Measurements from ENCODE around the gene RAP1A.
A peak's percentile ranks its signal among the peaks of the same experiment; 100 is the strongest.

Gene RAP1A

GRCh38 chr1:111699268-111699667, 79.7 kb downstream of the RAP1A start:
- TF ChIP-seq, protein P1, sequence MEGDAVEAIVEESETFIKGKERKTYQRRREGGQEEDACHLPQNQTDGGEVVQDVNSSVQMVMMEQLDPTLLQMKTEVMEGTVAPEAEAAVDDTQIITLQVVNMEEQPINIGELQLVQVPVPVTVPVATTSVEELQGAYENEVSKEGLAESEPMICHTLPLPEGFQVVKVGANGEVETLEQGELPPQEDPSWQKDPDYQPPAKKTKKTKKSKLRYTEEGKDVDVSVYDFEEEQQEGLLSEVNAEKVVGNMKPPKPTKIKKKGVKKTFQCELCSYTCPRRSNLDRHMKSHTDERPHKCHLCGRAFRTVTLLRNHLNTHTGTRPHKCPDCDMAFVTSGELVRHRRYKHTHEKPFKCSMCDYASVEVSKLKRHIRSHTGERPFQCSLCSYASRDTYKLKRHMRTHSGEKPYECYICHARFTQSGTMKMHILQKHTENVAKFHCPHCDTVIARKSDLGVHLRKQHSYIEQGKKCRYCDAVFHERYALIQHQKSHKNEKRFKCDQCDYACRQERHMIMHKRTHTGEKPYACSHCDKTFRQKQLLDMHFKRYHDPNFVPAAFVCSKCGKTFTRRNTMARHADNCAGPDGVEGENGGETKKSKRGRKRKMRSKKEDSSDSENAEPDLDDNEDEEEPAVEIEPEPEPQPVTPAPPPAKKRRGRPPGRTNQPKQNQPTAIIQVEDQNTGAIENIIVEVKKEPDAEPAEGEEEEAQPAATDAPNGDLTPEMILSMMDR (conservative IDR thresholded peaks at IDR 0.05; ENCODE audit: low read depth, low read length): no peak
- Histone ChIP-seq H3K79me2 (ENCODE audit: insufficient read depth, low read depth) (peaks cover 12% of the 10 kb centered on the region), H3K4me2 (no peak overlapping the region), H3K4me3 (IDR thresholded peaks at IDR 0.05; ENCODE audit: insufficient read depth, low read depth, low read length) (no peak overlapping the region), H3K4me1 (ENCODE audit: low read depth, poor library complexity, severe bottlenecking) (peaks cover 98% of the 10 kb centered on the region), H3K36me3 (ENCODE audit: insufficient read depth) (no peaks in the 10 kb centered on the region), H3K27me3 (ENCODE audit: insufficient read depth, low read depth) (no peaks in the 10 kb centered on the region), H2AFZ (ENCODE audit: low read depth) (no peak overlapping the region), H3K9ac (no peak overlapping the region), H3K27ac (no peak overlapping the region), H4K20me1 (ENCODE audit: insufficient read depth) (no peaks in the 10 kb centered on the region)

DNA sequence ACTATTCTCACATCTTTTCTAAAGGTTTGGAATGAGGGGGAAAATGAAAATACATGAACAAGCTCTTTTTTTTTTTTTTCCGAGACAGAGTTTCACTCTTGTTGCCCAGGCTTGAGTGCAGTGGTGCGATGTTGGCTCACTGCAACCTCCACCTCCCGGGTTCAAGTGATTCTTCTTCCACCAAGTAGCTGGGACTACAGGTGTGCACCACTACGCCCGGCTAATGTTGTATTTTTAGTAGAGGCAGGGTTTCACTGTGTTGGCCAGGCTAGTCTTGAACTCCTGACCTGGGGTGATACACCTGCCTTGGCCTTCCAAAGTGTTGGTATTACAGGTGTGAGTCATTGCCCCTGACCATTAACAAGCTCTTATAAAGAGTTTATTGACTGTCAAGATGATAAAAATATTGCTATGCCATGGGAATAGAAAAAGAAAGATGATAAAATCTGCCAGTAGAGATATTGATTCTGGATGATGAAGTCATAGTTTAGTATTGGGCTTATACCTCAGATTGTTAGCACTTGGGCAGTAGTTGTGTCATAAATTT, 83.0 kb downstream of the RAP1A start:
- Histone ChIP-seq H3K4me2 (peak overlapping the region; percentile 51), H3K4me1 (ENCODE audit: low read depth, poor library complexity, severe bottlenecking) (peaks cover 94% of the 10 kb centered on the region), H4K20me1 (ENCODE audit: insufficient read depth) (no peaks in the 10 kb centered on the region), H3K79me2 (ENCODE audit: insufficient read depth, low read depth) (0 out of 2 replicates have a peak, but pooled peaks cover 6% of the 10 kb centered on the region), H3K36me3 (ENCODE audit: insufficient read depth) (no peaks in the 10 kb centered on the region), H3K27me3 (ENCODE audit: insufficient read depth, low read depth) (no peaks in the 10 kb centered on the region), H3K9ac (no peak overlapping the region), H3K27ac (no peak overlapping the region; the same call in 1 of the 2 replicates), H3K4me3 (IDR thresholded peaks at IDR 0.05; ENCODE audit: insufficient read depth, low read depth, low read length) (no peak overlapping the region), H2AFZ (ENCODE audit: low read depth) (no peak overlapping the region)
- TF ChIP-seq, protein P1 (conservative IDR thresholded peaks at IDR 0.05; ENCODE audit: low read depth, low read length): no peak

GRCh38 chr1:111704240-111704639, 84.7 kb downstream of the RAP1A start:
- Histone ChIP-seq H3K36me3 (ENCODE audit: insufficient read depth) (no peaks in the 10 kb centered on the region), H3K4me3 (IDR thresholded peaks at IDR 0.05; ENCODE audit: insufficient read depth, low read depth, low read length) (no peak overlapping the region), H3K79me2 (ENCODE audit: insufficient read depth, low read depth) (no peaks in the 10 kb centered on the region), H4K20me1 (ENCODE audit: insufficient read depth) (no peaks in the 10 kb centered on the region), H3K27me3 (ENCODE audit: insufficient read depth, low read depth) (no peaks in the 10 kb centered on the region), H3K4me1 (ENCODE audit: low read depth, poor library complexity, severe bottlenecking) (peaks cover 77% of the 10 kb centered on the region), H3K4me2 (no peak overlapping the region), H3K27ac (no peak overlapping the region), H3K9ac (no peak overlapping the region), H2AFZ (ENCODE audit: low read depth) (no peak overlapping the region)
- TF ChIP-seq, protein P1 (conservative IDR thresholded peaks at IDR 0.05; ENCODE audit: low read depth, low read length): no peak

DNA sequence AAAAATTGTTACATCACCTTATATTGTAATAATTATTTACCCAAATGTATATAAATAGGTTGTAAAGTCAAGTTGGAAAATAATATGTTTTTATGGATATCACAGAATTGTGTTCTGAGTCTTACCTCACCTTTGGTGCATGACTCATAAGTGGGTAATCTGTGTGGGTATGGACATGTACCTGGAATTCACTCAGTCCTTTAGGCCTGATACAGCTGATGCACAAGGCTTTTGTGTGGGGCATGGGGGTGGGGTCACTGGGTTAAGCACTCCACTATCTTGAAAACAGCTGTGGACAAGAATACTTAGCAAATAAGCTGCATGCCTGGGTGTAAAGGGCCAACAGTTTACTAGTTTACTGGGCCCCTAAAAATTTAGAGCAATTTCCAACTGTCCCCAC, 85.2 kb downstream of the RAP1A start:
- Histone ChIP-seq H3K4me2 (no peak overlapping the region), H3K27me3 (ENCODE audit: insufficient read depth, low read depth) (no peaks in the 10 kb centered on the region), H3K79me2 (ENCODE audit: insufficient read depth, low read depth) (no peaks in the 10 kb centered on the region), H3K9ac (no peak overlapping the region), H3K4me3 (IDR thresholded peaks at IDR 0.05; ENCODE audit: insufficient read depth, low read depth, low read length) (no peak overlapping the region), H3K36me3 (ENCODE audit: insufficient read depth) (no peaks in the 10 kb centered on the region), H3K27ac (no peak overlapping the region), H2AFZ (ENCODE audit: low read depth) (no peak overlapping the region), H3K4me1 (ENCODE audit: low read depth, poor library complexity, severe bottlenecking) (peaks cover 74% of the 10 kb centered on the region), H4K20me1 (ENCODE audit: insufficient read depth) (no peaks in the 10 kb centered on the region)
- TF ChIP-seq, protein P1 (conservative IDR thresholded peaks at IDR 0.05; ENCODE audit: low read depth, low read length): no peak

All from KMS-11 (cell line).